GM20431 (cell line): ENCODE data around the gene COL27A1.

Source experiments
- in situ Hi-C: fragments of 300-500 bp; cut with MseI, MboI; formaldehyde crosslinking; loops from one replicate; pipeline ENCODE4 v1.15.0; 2020; ENCODE audit warnings: low sequenced_read_pairs; ENCODE audit not compliant: unreplicated experiment

The COL27A1 gene

GRCh38 chr9:114140850-114141249 is 14.5 kb upstream of the COL27A1 start:
- in situ Hi-C loops = loop anchor here (25.0 kb wide), 1 partner anchor 146 kb away; no protein-coding TSS in a partner anchor

GRCh38 chr9:114141553-114142402 is 13.6 kb upstream of the COL27A1 start:
- in situ Hi-C loops = loop anchor here (25.0 kb wide), 1 partner anchor 146 kb away; no protein-coding TSS in a partner anchor

- in situ Hi-C loops = loop anchor here (25.0 kb wide), 1 partner anchor 144 kb away; no protein-coding TSS in a partner anchor
Observed at GRCh38 chr9:114143234-114143633, 12.1 kb upstream of the COL27A1 start.

- in situ Hi-C loops = loop anchor here (25.0 kb wide), 1 partner anchor 141 kb away; no protein-coding TSS in a partner anchor
Observed at GRCh38 chr9:114146735-114147134, 8.6 kb upstream of the COL27A1 start.

DNA sequence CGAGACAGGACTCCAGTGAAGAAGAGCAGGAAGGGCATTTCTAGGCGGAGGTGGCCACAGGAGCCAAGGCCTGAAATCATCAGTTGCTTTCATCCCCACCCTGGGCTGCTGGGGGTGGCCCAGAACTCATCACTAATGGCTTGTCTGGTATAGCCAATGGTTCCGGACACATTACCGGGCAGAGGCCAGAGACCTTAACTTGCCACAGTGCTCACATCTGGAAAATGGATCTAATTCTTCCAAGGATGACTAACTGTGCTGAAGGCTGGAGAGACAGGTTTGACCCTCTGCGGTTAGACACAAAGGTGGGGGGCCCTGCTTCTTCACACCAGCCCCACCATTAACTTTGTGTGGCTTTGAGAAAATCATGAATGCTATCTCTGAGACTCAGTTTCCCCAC is 6.2 kb upstream of the COL27A1 start:
- in situ Hi-C loops = loop anchor here (25.0 kb wide), 1 partner anchor 138 kb away; no protein-coding TSS in a partner anchor

DNA sequence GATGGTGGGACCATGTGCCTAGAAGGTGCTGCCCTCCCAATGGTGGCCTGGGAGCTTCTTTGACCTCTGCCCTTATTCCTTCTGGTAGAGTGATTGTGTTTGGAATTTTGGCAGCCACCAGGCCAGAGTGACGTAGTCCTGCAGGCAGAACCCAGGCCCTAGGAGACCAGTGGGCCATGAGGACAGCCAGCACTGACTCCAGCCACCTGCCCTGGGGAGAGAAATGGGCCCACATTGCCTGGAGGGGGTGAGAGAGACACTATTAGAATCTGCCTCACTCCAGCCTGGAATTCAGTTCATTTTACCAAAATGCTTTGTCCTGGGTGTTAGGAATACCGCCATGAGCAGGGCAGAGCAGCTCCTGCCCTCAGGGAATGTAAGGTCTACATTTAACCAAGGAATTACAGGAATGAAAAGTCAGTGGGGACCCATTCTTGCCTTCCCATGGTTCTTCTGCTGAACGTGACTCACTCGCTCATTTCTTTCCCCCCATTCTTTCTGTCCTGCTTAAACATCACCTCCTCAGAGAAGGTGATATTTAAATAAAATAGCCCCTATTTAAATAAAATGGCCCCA is 5.5 kb upstream of the COL27A1 start:
- in situ Hi-C loops = loop anchor here (25.0 kb wide), 1 partner anchor 137 kb away; no protein-coding TSS in a partner anchor

- in situ Hi-C loops = no loop called here
Observed at GRCh38 chr9:114150608-114151007, 4.7 kb upstream of the COL27A1 start.

- in situ Hi-C loops = no loop called here
Observed at GRCh38 chr9:114151426-114151956, 3.8 kb upstream of the COL27A1 start.

DNA sequence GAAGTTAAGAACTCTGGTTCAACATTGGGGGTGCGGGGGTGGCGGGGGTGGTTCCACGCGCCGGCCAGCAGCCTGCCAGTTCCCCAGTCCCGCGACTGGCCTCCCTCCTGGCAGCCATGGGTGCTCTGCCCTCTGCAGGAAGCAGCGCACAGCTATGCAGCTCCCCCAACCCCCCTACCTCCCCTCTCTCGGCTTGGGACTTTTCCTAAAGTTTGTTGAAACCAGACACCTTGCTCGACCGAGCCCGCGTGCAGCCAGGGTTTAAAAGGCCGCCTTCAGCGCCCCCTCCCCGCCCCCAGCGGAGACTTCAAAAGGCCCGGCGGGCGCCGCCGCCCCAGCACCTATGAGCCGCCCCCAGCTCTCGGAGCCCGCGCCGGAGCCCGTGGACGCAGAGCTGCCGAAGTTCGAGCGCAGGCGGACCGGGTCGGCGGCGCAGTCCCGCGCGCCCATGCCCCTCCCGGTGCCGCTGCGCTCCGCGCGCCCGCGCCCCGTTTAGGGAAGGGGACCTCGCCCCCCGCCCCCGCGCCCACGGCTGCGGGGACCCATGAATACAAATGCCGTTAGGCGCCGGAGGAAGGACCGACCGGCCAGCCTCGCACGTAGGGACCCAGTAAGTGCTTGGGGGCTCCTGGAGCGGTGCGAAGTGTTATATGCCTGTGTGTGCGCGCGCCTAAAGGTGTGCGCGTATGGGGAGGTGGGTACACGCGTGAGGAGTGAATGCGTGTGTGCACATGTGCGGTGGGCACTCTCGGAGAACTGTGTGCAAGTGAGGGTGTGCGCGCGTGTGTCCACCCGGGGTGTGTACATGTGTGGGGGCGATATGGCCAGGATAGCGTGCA is 1.4 kb upstream of the COL27A1 start:
- in situ Hi-C loops = no loop called here

DNA sequence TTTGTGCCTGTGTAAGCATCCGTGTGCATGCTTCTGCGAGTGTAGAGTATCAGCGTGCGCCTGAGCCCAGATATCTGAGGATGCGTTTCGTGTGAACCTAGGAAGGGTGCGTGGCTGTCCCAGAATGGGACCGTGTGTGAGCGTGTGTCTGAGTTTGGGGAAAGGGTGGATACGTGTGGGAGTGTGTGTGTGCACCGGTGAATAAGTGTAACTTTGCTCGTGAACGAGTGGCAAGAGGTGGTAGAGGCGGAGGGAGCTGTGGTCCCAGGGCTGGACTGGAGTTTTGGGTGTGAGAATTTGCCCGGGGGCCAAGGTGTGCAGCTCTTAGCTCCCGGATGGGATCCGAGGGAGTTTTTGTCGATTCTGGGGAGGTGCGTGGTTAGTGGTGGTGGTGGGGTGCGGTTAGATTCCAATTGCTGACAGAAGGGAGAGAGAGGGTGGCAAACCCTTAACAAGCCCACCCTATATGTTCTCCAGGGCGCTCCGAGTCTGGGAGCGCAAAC is 686 bp upstream of the COL27A1 start:
- in situ Hi-C loops = no loop called here

GRCh38 chr9:114155995-114156656 is 789 bp downstream of the COL27A1 start:
- in situ Hi-C loops = no loop called here

GRCh38 chr9:114156657-114157421 is 1.5 kb downstream of the COL27A1 start:
- in situ Hi-C loops = no loop called here

DNA sequence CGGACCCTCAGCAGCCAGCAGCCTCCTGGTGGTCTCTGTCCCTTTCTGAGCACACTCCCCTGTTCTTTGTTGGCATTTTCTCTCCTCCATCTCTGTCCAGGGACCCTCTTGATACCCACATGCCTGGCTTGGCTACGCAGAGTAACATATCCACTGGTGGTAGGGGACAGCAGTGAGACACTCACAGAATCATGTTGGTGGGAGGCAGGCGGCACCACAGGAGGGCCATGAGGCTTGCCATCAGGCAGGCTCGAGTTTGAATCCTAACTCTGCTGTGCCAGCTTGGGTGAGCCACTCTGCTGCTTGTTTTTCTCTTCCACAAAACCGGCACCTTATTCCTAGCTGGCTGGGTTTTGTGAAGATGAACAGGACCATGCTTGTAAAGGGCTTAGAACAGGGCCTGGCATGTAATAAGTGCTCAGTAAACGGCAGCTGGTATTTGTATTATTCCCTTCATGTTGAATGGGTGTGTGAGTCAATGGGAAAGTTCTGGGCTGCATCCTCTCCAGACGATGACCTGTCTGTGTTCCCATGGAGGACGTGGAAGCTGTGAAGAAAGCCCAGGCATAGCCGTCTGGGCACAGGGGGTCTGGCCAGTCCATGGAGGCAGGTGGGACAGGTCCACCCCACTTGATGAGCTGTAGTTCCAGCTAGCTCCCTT is 2.3 kb downstream of the COL27A1 start:
- in situ Hi-C loops = no loop called here

DNA sequence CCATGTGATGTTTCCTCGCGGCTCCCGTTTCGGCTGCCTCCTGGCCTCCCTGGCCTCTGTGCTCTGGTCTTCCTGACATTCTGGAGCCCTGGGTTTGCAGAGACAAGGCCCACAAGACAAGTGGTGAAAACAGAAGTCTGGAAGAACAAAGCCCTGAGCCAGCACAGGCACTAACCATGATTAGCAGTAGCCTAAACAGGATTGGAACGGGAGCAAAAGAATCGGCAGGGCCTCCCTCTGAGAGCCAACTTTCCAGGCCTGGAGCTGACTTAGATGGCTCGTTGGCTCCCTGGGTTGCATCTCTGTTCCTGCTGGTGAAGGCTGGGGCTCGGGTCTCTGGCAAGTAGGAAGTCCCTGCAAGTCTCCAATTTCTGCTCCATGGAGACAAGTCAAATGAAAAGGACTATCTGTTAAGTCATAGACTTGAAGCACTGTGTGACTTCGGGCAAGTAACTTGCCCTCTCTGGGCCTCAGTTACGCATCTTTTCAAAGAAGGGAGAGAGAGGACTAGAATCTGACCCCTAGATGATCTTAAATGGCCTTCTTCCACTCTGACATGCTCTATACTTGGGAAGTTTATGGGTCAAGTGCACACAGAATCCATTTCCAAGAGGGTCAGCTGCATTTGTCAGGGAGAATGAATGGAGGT is 3.3 kb downstream of the COL27A1 start:
- in situ Hi-C loops = no loop called here

DNA sequence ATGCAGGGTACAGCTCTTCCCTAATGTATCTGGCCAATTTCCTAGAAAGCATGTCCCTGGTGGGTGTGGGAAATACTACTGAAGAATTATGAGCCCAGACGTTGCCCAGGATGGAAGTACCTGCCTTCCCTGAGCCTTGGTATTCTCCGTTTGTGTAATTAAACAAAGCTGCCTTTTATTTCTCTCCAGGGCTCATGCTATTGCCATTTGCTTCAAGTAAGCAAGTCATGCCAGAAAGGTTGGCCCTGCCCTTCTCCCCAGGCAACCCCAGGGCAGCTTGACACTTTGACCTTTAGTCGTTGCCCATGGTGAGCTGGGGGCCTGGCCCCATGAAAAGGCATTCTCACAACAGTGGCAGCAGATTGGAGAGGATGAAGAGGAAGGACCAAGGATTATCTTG is 4.4 kb downstream of the COL27A1 start:
- in situ Hi-C loops = no loop called here

GRCh38 chr9:114161513-114161912 is 6.2 kb downstream of the COL27A1 start:
- in situ Hi-C loops = no loop called here

DNA sequence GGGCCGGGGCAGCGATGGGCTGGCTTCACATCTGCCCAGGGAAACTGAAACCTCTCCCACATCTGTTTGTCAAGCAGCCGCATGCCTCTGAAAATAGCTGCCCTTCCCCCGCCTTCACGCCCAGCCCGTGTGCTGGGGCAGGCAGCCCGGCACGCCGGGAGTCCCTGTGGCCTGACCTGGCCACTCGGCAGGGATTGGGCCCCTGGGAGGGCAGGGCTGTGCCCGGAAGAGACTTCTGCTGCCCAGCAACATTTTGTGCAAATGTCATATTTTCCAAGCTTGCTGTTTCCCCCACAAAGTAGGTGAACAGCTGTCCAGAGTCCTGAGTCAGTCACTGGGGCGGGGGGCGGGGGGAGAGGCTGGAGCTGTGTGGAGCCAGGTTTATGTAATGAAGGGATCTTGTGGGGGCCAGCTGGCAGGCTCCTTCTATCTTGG is 8.2 kb downstream of the COL27A1 start:
- in situ Hi-C loops = no loop called here
